BJ (cell line): ENCODE results near the gene ZFYVE27. TPM values are rescaled to one million over a fixed set of nuclear protein-coding genes. Genes with fewer than 3 reads are reported as not detected.

Source experiments
- CTCF ChIA-PET: fragments of 350-600 bp; formaldehyde crosslinking; extraction: SDS; loops from one replicate; lab custom pipeline; 2021; ENCODE audit warnings: antibody characterized with exemption, inconsistent platforms; lab: Yijun Ruan, JAX
- POLR2A ChIA-PET: fragments of 300-600 bp; sonication (Branson Sonifier 250); formaldehyde crosslinking; extraction: SDS; loops from one replicate; lab custom pipeline; 2021; ENCODE audit warnings: antibody characterized with exemption; lab: Charles Lee
- DNase-seq: peaks from one replicate; pipeline ENCODE4 v3.0.0-alpha.2; 2011; ENCODE audit warnings: low read depth
- H3K27me3 ChIP-seq: 2 replicates; pipeline ENCODE4 v1.6.0; 2011; ENCODE audit warnings: low read length; ENCODE audit not compliant: control insufficient read depth, insufficient read depth
- H3K36me3 ChIP-seq: 2 replicates; pipeline ENCODE4 v1.5.1; 2011; ENCODE audit warnings: low read length; ENCODE audit not compliant: control insufficient read depth, insufficient read depth
- H3K4me3 ChIP-seq: 2 replicates; pipeline ENCODE4 v1.5.1; 2011; ENCODE audit warnings: low read depth, mild to moderate bottlenecking, control low read depth, low read length
- polyA plus RNA-seq: library from polyadenylated mRNA; depleted of rRNA; stranded (reverse); fragments of >200 nt; gene quantifications from 2 replicates; pipeline ENCODE4 v1.2.3, GENCODE V29; 2011
- TF ChIP-seq, protein P1 (sequence below): IDR thresholded peaks from 2 replicates; pipeline ENCODE4 v1.5.1; 2011; ENCODE audit warnings: low read depth, mild to moderate bottlenecking, control low read depth, inconsistent platforms, low read length, moderate library complexity; ENCODE audit not compliant: insufficient read depth

The ZFYVE27 gene
- polyA plus RNA-seq, 1 experiment, result 22.9 TPM

- Histone ChIP-seq H3K4me3 (no peak overlapping the region), H3K36me3 (no peaks in the 10 kb centered on the region), H3K27me3 (peaks cover 26% of the 10 kb centered on the region)
- no peak for DNase-seq
- POLR2A ChIA-PET, result no interaction called here
- CTCF ChIA-PET, result interaction anchor here (0.9 to 2.6 kb wide), 4 partner anchors 10 to 96 kb away, joined by 3 to 16 read pairs (median 6); no protein-coding TSS in a partner anchor
- TF ChIP-seq, protein P1, sequence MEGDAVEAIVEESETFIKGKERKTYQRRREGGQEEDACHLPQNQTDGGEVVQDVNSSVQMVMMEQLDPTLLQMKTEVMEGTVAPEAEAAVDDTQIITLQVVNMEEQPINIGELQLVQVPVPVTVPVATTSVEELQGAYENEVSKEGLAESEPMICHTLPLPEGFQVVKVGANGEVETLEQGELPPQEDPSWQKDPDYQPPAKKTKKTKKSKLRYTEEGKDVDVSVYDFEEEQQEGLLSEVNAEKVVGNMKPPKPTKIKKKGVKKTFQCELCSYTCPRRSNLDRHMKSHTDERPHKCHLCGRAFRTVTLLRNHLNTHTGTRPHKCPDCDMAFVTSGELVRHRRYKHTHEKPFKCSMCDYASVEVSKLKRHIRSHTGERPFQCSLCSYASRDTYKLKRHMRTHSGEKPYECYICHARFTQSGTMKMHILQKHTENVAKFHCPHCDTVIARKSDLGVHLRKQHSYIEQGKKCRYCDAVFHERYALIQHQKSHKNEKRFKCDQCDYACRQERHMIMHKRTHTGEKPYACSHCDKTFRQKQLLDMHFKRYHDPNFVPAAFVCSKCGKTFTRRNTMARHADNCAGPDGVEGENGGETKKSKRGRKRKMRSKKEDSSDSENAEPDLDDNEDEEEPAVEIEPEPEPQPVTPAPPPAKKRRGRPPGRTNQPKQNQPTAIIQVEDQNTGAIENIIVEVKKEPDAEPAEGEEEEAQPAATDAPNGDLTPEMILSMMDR, result no peak
Measured at GRCh38 chr10:97773096-97773495, 36.2 kb downstream of the ZFYVE27 start.

DNA sequence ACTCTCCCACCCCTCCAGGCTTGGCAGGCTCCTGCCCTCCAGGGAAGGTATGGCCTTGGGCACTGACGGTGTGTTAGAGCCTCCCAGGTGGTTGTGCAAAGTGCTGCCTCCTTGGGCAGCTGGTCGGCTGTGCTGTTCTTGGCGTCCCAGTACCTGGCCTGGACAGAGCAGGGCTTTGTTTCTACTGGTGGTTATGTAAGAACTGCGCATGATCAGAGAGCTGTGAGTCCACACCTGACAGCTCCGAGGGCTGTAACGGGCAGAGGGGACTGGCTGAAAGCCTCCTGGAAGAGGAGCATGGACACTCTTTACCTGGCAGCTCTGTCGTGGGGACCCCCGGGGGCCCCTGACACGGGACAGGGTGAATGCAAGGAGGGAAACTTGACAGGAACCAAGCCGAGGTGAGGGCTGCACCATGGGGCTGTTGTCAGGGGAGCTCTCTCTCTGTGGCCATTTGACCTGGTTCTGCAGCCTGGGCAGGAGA is 37.9 kb downstream of the ZFYVE27 start:
- POLR2A ChIA-PET, result no interaction called here
- no peaks in the 10 kb centered on the region for H3K36me3 ChIP-seq

GRCh38 chr10:97777143-97777542 is 40.2 kb downstream of the ZFYVE27 start:
- ChIA-PET CTCF (interaction anchor here (1.0 to 6.2 kb wide), 2 partner anchors 16 to 18 kb away, joined by 3 to 40 read pairs; no protein-coding TSS in a partner anchor), POLR2A (no interaction called here)
- TF ChIP-seq, protein P1, result no peak
- H3K36me3 ChIP-seq, result no peaks in the 10 kb centered on the region
- DNase-seq, result no peak
- H3K4me3 ChIP-seq, result no peak overlapping the region
- H3K27me3 ChIP-seq, result peaks cover 15% of the 10 kb centered on the region

More for the DNA sequence above, 37.9 kb downstream of the ZFYVE27 start:
- Histone ChIP-seq H3K4me3 (no peak overlapping the region), H3K27me3 (peaks cover 28% of the 10 kb centered on the region)
- no peak for DNase-seq
- CTCF ChIA-PET, result interaction anchor here (0.7 to 1.8 kb wide), 3 partner anchors 11 to 17 kb away, joined by 3 read pairs; no protein-coding TSS in a partner anchor
- TF ChIP-seq, protein P1, result no peak

GRCh38 chr10:97778452-97779302 is 41.7 kb downstream of the ZFYVE27 start:
- no peak for DNase-seq
- TF ChIP-seq, protein P1, result no peak
- ChIA-PET POLR2A (no interaction called here), CTCF (interaction anchor here (1.6 to 6.2 kb wide), 2 partner anchors 11 to 14 kb away, joined by 5 to 40 read pairs; no protein-coding TSS in a partner anchor)
- Histone ChIP-seq H3K27me3 (0 out of 2 replicates have a peak, but pooled peaks cover 1% of the 10 kb centered on the region), H3K36me3 (no peaks in the 10 kb centered on the region), H3K4me3 (no peak overlapping the region)

- Histone ChIP-seq H3K36me3 (no peaks in the 10 kb centered on the region), H3K27me3 (0 out of 2 replicates have a peak, but pooled peaks cover 1% of the 10 kb centered on the region), H3K4me3 (no peak overlapping the region)
- TF ChIP-seq, protein P1, result no peak
- ChIA-PET POLR2A (no interaction called here), CTCF (interaction anchor here (1.6 to 6.2 kb wide), 2 partner anchors 12 to 13 kb away, joined by 5 to 40 read pairs; no protein-coding TSS in a partner anchor)
- DNase-seq, result no peak
Measured at GRCh38 chr10:97779492-97779891, 42.6 kb downstream of the ZFYVE27 start.
